Progenitor cell of endocrine pancreas (in vitro differentiated cells): ENCODE data around the gene DDRGK1. TPM values are rescaled to one million over a fixed set of nuclear protein-coding genes. Genes with fewer than 3 reads are reported as not detected.

Source experiments
- DNase-seq: peaks from one replicate; pipeline ENCODE4 v3.0.0; 2021; ENCODE audit warnings: low spot score; ENCODE audit not compliant: unreplicated experiment
- H3K27ac Mint-ChIP-seq: 2 replicates; pipeline ENCODE4 v1.8.0; 2021; ENCODE audit warnings: mild to moderate bottlenecking, moderate library complexity, mixed read lengths
- H3K27me3 Mint-ChIP-seq: 2 replicates; pipeline ENCODE4 v1.8.0; 2021; ENCODE audit warnings: mixed read lengths
- H3K36me3 Mint-ChIP-seq: 2 replicates; pipeline ENCODE4 v1.8.0; 2022; ENCODE audit warnings: mixed read lengths; ENCODE audit not compliant: insufficient read depth
- H3K4me1 Mint-ChIP-seq: 2 replicates; pipeline ENCODE4 v1.8.0; 2021; ENCODE audit warnings: low read depth, mixed read lengths
- H3K4me3 Mint-ChIP-seq: 2 replicates; pipeline ENCODE4 v1.8.0; 2021; ENCODE audit warnings: low read depth, mild to moderate bottlenecking, moderate library complexity, mixed read lengths
- H3K9me3 Mint-ChIP-seq: 2 replicates; pipeline ENCODE4 v1.8.0; 2021; ENCODE audit warnings: low read depth, mixed read lengths
- CTCF ChIP-seq: fragments of 200-600 bp; sonication (generic); IDR thresholded peaks from one replicate; pipeline ENCODE4 v1.5.0; 2021; ENCODE audit warnings: antibody characterized with exemption, mild to moderate bottlenecking; ENCODE audit not compliant: unreplicated experiment
- total RNA-seq: library from RNA; stranded (reverse); gene quantifications from 2 replicates; pipeline ENCODE4 v1.2.1, GENCODE V29; 2021

Gene DDRGK1
- total RNA-seq, 1 donor from 2014 or later = 78.0 TPM

- H3K36me3 Mint-ChIP-seq = no peaks in the 10 kb centered on the region
- no peak for TF ChIP-seq CTCF
- peak overlapping the region; percentile 95 for H3K4me3 Mint-ChIP-seq
- DNase-seq = no peak
- H3K9me3 Mint-ChIP-seq = no peaks in the 10 kb centered on the region
- peaks cover 33% of the 10 kb centered on the region for H3K4me1 Mint-ChIP-seq
- peak overlapping the region; percentile 99 for H3K27ac Mint-ChIP-seq
- H3K27me3 Mint-ChIP-seq = no peaks in the 10 kb centered on the region
These were observed 29.2 kb downstream of the DDRGK1 start for GRCh38 chr20:3175270-3175669.

GRCh38 chr20:3174442-3175261 lies 29.8 kb downstream of the DDRGK1 start:
- Mint-ChIP-seq H3K27me3 (no peaks in the 10 kb centered on the region), H3K9me3 (no peaks in the 10 kb centered on the region), H3K4me1 (peaks cover 35% of the 10 kb centered on the region), H3K27ac (peak overlapping the region; percentile 99), H3K36me3 (no peaks in the 10 kb centered on the region), H3K4me3 (peak overlapping the region; percentile 95)
- no peak for TF ChIP-seq CTCF
- DNase-seq = no peak

- Mint-ChIP-seq H3K4me3 (peak overlapping the region; percentile 95), H3K9me3 (no peaks in the 10 kb centered on the region), H3K27me3 (no peaks in the 10 kb centered on the region), H3K36me3 (no peaks in the 10 kb centered on the region), H3K27ac (peak overlapping the region; percentile 99), H3K4me1 (peaks cover 40% of the 10 kb centered on the region)
- peak; percentile 46 for TF ChIP-seq CTCF
- peak; percentile 95 for DNase-seq
These were observed 30.7 kb downstream of the DDRGK1 start for GRCh38 chr20:3173610-3174441.

- no peak for TF ChIP-seq CTCF
- H3K27ac Mint-ChIP-seq = peak within 1 kb of the TSS; percentile 99
- peak within 1 kb of the TSS; percentile 95 for H3K4me3 Mint-ChIP-seq
- no peaks in the 10 kb centered on the region for H3K9me3 Mint-ChIP-seq
- no peaks in the 10 kb centered on the region for H3K36me3 Mint-ChIP-seq
- H3K27me3 Mint-ChIP-seq = no peaks in the 10 kb centered on the region
- H3K4me1 Mint-ChIP-seq = peaks cover 43% of the 10 kb centered on the region
- DNase-seq = peak; percentile 76
These were observed 31.4 kb downstream of the DDRGK1 start, which contains the start of gene LZTS3 for GRCh38 chr20:3172933-3173609. Gene LZTS3, minus strand, starts transcription at chr20:3173549. Its CDS starts 6,386 bp downstream, at chr20:3167163.
